CD14-positive monocyte (primary cell): ENCODE data around the gene PEX5L. TPM values are rescaled to one million over a fixed set of nuclear protein-coding genes. Genes with fewer than 3 reads are reported as not detected.

Source experiments
- DNase-seq, 3 donors: peaks; one replicate each; pipeline ENCODE4 v3.0.0-alpha.2; 2011 to 2022
- H2AFZ ChIP-seq: 2 replicates; pipeline ENCODE4 v1.6.0; 2012; ENCODE audit warnings: mild to moderate bottlenecking, low read depth, low read length, inconsistent platforms; ENCODE audit not compliant: insufficient read depth, poor library complexity, severe bottlenecking
- H3K27ac ChIP-seq, 2 donors: 1 replicate in 1 of 2; 2 replicates in 1 of 2; pipeline ENCODE4 v1.5.1; 2012 to 2013; ENCODE audit warnings: low read length in 2 of 2, control low read depth in 1 of 2, inconsistent platforms in 1 of 2, low read depth in 1 of 2, mild to moderate bottlenecking in 1 of 2
- H3K27me3 ChIP-seq, 2 donors: one replicate each; pipeline versions ENCODE4 v1.6.0 to v1.6.1; 2011 to 2013; ENCODE audit warnings: low read length in 2 of 2; ENCODE audit not compliant: control insufficient read depth in 2 of 2, insufficient read depth in 2 of 2
- H3K36me3 ChIP-seq, 2 donors: replicated peaks in 1 of 2; 1 replicate in 1 of 2; 2 replicates in 1 of 2; pipeline versions ENCODE4 v1.5.1 to v1.6.1; 2012 to 2013; ENCODE audit warnings: low read length in 2 of 2, control low read depth in 1 of 2, inconsistent platforms in 1 of 2, mild to moderate bottlenecking in 1 of 2; ENCODE audit not compliant: insufficient read depth in 2 of 2, control insufficient read depth in 1 of 2
- H3K4me1 ChIP-seq, 2 donors: 1 replicate in 1 of 2; 2 replicates in 1 of 2; pipeline versions ENCODE4 v1.5.1 to v1.6.1; 2012 to 2013; ENCODE audit warnings: low read length in 2 of 2, control low read depth in 1 of 2, inconsistent platforms in 1 of 2, mild to moderate bottlenecking in 1 of 2, moderate library complexity in 1 of 2; ENCODE audit not compliant: insufficient read depth in 2 of 2, control insufficient read depth in 1 of 2
- H3K4me2 ChIP-seq: replicated peaks from 2 replicates; pipeline ENCODE3; 2012; ENCODE audit warnings: low read length, moderate library complexity, mild to moderate bottlenecking; ENCODE audit not compliant: poor library complexity, severe bottlenecking; ENCODE audit errors: extremely low read depth
- H3K4me3 ChIP-seq, 3 experiments: fragments of 200-600 bp in 1 of 3; sonication (generic) in 1 of 3; replicated peaks in 1 of 3; 1 replicate in 2 of 3; 2 replicates in 1 of 3; pipeline ENCODE4 v1.5.1; 2011 to 2013; ENCODE audit warnings: low read length in 3 of 3, mild to moderate bottlenecking in 3 of 3, control low read depth in 2 of 3, low read depth in 2 of 3, inconsistent platforms in 1 of 3, moderate library complexity in 1 of 3
- H3K79me2 ChIP-seq: 2 replicates; pipeline ENCODE4 v1.6.0; 2012; ENCODE audit warnings: mild to moderate bottlenecking, control low read depth, inconsistent platforms, low read length, moderate library complexity; ENCODE audit not compliant: insufficient read depth
- H3K9ac ChIP-seq: 2 replicates; pipeline ENCODE4 v1.6.0; 2017; ENCODE audit warnings: low read length, mild to moderate bottlenecking; ENCODE audit not compliant: insufficient read depth, poor library complexity, severe bottlenecking
- H3K9me3 ChIP-seq, 2 donors: replicated peaks in 1 of 2; 1 replicate in 1 of 2; 2 replicates in 1 of 2; pipeline versions ENCODE4 v1.5.1 to v1.6.1; 2012 to 2013; ENCODE audit warnings: low read length in 2 of 2, control low read depth in 1 of 2; ENCODE audit not compliant: control insufficient read depth in 1 of 2, insufficient read depth in 1 of 2
- H4K20me1 ChIP-seq: 2 replicates; pipeline ENCODE4 v1.6.0; 2012; ENCODE audit warnings: mild to moderate bottlenecking, low read length, control low read depth, moderate library complexity; ENCODE audit not compliant: insufficient read depth
- H3K27ac Mint-ChIP-seq, 7 donors: one replicate each; pipeline ENCODE4 v1.8.0; 2020; ENCODE audit warnings: mild to moderate bottlenecking in 7 of 7, mixed read lengths in 7 of 7, moderate library complexity in 6 of 7, inconsistent platforms in 2 of 7
- H3K27me3 Mint-ChIP-seq, 3 donors: one replicate each; pipeline ENCODE4 v1.8.0; 2021 to 2022; ENCODE audit warnings: low read depth in 3 of 3, mild to moderate bottlenecking in 3 of 3, mixed read lengths in 3 of 3, moderate library complexity in 3 of 3, inconsistent platforms in 1 of 3
- H3K36me3 Mint-ChIP-seq, 2 donors: one replicate each; pipeline ENCODE4 v1.8.0; 2020; ENCODE audit warnings: mixed read lengths in 2 of 2, inconsistent platforms in 1 of 2, mild to moderate bottlenecking in 1 of 2
- H3K4me1 Mint-ChIP-seq: one replicate; pipeline ENCODE4 v1.8.0; 2020; ENCODE audit warnings: mild to moderate bottlenecking, mixed read lengths
- H3K4me3 Mint-ChIP-seq, 2 donors: one replicate each; pipeline ENCODE4 v1.8.0; 2020; ENCODE audit warnings: mild to moderate bottlenecking in 2 of 2, mixed read lengths in 2 of 2, moderate library complexity in 1 of 2
- H3K9me3 Mint-ChIP-seq, 7 donors: one replicate each; pipeline ENCODE4 v1.8.0; 2020 to 2022; ENCODE audit warnings: mixed read lengths in 7 of 7, mild to moderate bottlenecking in 6 of 7, moderate library complexity in 6 of 7, inconsistent platforms in 2 of 7
- WGBS: methylation state at CpG from one replicate; pipeline ENCODE4 v1.1.5; 2013; ENCODE audit warnings: missing lambda C conversion rate; ENCODE audit not compliant: insufficient coverage; 5-methylcytosine and 5-hydroxymethylcytosine counted together
- intact Hi-C, 2 donors: fragments of 100-400 bp; cut with micrococcal nuclease; formaldehyde crosslinking; loops; one replicate each; pipeline versions ENCODE4 v1.15.0 to v1.15.1; 2023
- polyA minus RNA-seq: library from RNA; depleted of rRNA, polyadenylated mRNA; stranded (reverse); fragments of >200 nt; gene quantifications from 2 replicates; pipeline ENCODE4 v1.2.3, GENCODE V29; 2012
- polyA plus RNA-seq, 3 donors: library from polyadenylated mRNA; depleted of rRNA in 1 of 3; unstranded in 2 of 3; stranded (reverse) in 1 of 3; fragments of 300-500 nt in 2 of 3; fragments of >200 nt in 1 of 3; fragmentation: Illumina TruSeq in 2 of 3; gene quantifications; 1 replicate in 2 of 3; 2 replicates in 1 of 3; pipeline ENCODE4 v1.2.3, GENCODE V29; 2012 to 2021
- total RNA-seq, 12 experiments: library from RNA in 1 of 12; stranded (reverse) in 1 of 12; fragments of 120-200 nt in 1 of 12; gene quantifications; one replicate each; pipeline ENCODE4 v1.2.4 and lab custom pipeline; 2013 to 2026; ENCODE audit warnings: mixed read lengths in 6 of 12, inconsistent platforms in 1 of 12
- TF ChIP-seq, protein P1 (sequence below): fragments of 200-600 bp; IDR thresholded peaks from one replicate; pipeline ENCODE4 v1.8.0; 2022; ENCODE audit warnings: antibody characterized with exemption, mild to moderate bottlenecking

The PEX5L gene, protein sequence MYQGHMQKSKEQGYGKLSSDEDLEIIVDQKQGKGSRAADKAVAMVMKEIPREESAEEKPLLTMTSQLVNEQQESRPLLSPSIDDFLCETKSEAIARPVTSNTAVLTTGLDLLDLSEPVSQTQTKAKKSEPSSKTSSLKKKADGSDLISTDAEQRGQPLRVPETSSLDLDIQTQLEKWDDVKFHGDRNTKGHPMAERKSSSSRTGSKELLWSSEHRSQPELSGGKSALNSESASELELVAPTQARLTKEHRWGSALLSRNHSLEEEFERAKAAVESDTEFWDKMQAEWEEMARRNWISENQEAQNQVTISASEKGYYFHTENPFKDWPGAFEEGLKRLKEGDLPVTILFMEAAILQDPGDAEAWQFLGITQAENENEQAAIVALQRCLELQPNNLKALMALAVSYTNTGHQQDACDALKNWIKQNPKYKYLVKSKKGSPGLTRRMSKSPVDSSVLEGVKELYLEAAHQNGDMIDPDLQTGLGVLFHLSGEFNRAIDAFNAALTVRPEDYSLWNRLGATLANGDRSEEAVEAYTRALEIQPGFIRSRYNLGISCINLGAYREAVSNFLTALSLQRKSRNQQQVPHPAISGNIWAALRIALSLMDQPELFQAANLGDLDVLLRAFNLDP
- total RNA-seq (2013): not detected
- polyA plus RNA-seq (not detected), polyA minus RNA-seq (not detected in 2 replicates), total RNA-seq (lab: John Stamatoyannopoulos, UW) (0 to 20.1 (median 0.14) reads per million in 11 experiments)

DNA sequence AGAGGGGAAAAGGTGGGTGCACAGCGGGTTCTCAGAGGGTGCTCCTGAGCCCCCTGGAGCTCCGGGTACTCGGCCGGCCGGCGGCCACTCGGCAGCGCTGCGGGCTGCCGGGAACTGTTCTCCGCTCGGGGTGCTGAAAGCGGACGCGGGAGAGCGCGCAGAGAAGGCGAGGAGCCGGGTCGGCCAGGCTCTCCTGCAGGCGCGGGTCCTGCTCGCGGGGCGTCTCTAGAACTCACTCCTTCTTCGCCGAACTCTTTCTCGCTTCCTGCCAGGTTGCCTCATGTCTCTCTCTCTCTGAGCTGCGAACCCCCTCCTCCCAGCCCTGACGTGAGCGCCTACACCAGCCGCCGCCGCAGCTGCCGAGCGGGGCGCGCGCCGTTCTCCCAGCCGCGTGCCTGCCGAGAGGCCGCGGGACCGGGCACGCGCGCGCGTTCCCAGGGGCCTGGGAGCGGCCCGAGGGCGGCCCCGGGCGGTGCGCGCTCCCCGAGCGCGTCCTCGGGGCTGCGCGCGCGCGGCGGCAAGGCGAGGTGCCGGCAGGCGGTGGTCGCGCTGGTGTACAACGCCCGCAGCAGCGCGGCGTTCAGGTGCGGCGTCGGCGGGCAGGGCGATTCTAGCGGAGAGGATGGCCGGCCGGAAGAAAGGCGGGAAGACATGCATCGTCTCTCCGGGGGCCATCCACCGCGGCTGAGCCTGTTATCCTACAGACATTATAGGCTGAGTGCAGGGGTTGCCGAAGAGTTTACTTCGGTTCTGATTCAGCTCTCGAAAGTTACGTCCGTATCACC lies at the start of gene PEX5L:
Gene PEX5L, minus strand, starts transcription at position 267 of the 785 bp plus-strand sequence. CDS start 338 bp downstream, outside the sequence.
- WGBS: under 1% methylated on average over 90 of the region's 96 CpGs
- H3K36me3 Mint-ChIP-seq: peaks cover 0 to 2% of the 10 kb centered on the region in 2 donors
- Histone ChIP-seq H3K36me3 (no peaks in the 10 kb centered on the region), H3K9me3 (peaks cover 0 to 11% of the 10 kb centered on the region in 2 donors), H3K4me3 (no peak within 1 kb of the TSS), H4K20me1 (no peaks in the 10 kb centered on the region), H3K4me2 (peak within 1 kb of the TSS; percentile 12), H3K9ac (no peak within 1 kb of the TSS), H3K79me2 (no peaks in the 10 kb centered on the region), H3K27ac (no peak within 1 kb of the TSS), H3K4me1 (no peaks in the 10 kb centered on the region), H3K27me3 (peaks cover 41 to 71% of the 10 kb centered on the region in 2 donors), H2AFZ (no peak within 1 kb of the TSS)
- DNase-seq: no peak
- H3K27ac Mint-ChIP-seq: peak within 1 kb of the TSS in 1 of 7 donors; percentile 23
- H3K9me3 Mint-ChIP-seq: peaks cover 0 to 12% (median 6%) of the 10 kb centered on the region in 7 donors
- intact Hi-C loops: no loop called here
- H3K27me3 Mint-ChIP-seq: peaks cover 29 to 41% (median 41%) of the 10 kb centered on the region in 3 donors
- H3K4me1 Mint-ChIP-seq: peaks cover 6% of the 10 kb centered on the region
- TF ChIP-seq, protein P1, sequence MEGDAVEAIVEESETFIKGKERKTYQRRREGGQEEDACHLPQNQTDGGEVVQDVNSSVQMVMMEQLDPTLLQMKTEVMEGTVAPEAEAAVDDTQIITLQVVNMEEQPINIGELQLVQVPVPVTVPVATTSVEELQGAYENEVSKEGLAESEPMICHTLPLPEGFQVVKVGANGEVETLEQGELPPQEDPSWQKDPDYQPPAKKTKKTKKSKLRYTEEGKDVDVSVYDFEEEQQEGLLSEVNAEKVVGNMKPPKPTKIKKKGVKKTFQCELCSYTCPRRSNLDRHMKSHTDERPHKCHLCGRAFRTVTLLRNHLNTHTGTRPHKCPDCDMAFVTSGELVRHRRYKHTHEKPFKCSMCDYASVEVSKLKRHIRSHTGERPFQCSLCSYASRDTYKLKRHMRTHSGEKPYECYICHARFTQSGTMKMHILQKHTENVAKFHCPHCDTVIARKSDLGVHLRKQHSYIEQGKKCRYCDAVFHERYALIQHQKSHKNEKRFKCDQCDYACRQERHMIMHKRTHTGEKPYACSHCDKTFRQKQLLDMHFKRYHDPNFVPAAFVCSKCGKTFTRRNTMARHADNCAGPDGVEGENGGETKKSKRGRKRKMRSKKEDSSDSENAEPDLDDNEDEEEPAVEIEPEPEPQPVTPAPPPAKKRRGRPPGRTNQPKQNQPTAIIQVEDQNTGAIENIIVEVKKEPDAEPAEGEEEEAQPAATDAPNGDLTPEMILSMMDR: no peak
- H3K4me3 Mint-ChIP-seq: peak within 1 kb of the TSS in 1 of 2 donors; percentile 84
